Neural progenitor cell (in vitro differentiated cells): Measurements from ENCODE around the gene MAP3K2.

ENCODE experiments used
- CTCF ChIP-seq: fragments of 200-600 bp; sonication (generic); IDR thresholded peaks from 2 replicates; pipeline ENCODE4 v1.5.1; 2017; ENCODE audit warnings: antibody characterized with exemption, mild to moderate bottlenecking
- EZH2 ChIP-seq: fragments of 200-600 bp; sonication (generic); IDR thresholded peaks from 2 replicates; pipeline ENCODE4 v1.6.1; 2017; ENCODE audit warnings: antibody characterized with exemption, mild to moderate bottlenecking, moderate library complexity
- EZH2phosphoT487 ChIP-seq: fragments of 200-600 bp; sonication (generic); IDR thresholded peaks from 2 replicates; pipeline ENCODE4 v1.6.1; 2017; ENCODE audit warnings: antibody characterized with exemption

- TF ChIP-seq CTCF (no peak), EZH2 (no peak), EZH2phosphoT487 (no peak)
Measured at GRCh38 chr2:127406454-127406853, 18.7 kb upstream of the MAP3K2 start.
